Esophagus muscularis mucosa (tissue), 3 donors: Measurements from ENCODE around the gene DENND11.

Experiments
- EP300 ChIP-seq: sonication (generic); formaldehyde crosslinking; IDR thresholded peaks from one replicate; pipeline ENCODE4 v1.6.1; 2017; ENCODE audit warnings: antibody characterized with exemption
- POLR2A ChIP-seq: fragments of 450-650 bp; IDR thresholded peaks from one replicate; pipeline ENCODE4 v1.6.1; 2017; ENCODE audit warnings: antibody characterized with exemption, moderate library complexity, mild to moderate bottlenecking, low read depth
- POLR2AphosphoS5 ChIP-seq, 2 donors: sonication (generic); formaldehyde crosslinking; IDR thresholded peaks; one replicate each; pipeline ENCODE4 v1.6.1; 2017; ENCODE audit warnings: antibody characterized with exemption in 2 of 2

- TF ChIP-seq POLR2A (no peak), POLR2AphosphoS5 (IDR thresholded peaks at IDR 0.05) (no peak), EP300 (no peak)
Observed at GRCh38 chr7:141686074-141686473, 15.9 kb downstream of the DENND11 start.
